ENCODE measurements around the gene PRKN.

The PRKN gene

DNA sequence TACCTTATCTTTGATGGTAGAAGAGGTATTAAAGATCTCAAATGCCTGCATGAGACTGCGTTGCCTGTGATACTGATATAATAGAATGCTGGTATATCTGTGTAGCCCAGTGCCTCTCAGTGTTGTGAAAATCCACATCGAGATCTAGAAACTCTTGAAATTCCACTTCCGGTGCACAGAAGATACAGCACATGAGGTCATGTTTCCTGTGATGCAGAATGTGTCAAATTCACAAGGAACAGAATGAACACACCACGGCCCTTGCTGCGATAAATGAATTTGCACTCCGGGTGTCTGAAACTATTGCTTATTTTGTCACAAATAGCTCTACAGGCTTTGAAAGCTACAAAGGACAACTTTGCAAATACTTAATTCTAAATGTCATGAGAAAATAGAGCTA lies 765.8 kb downstream of the PRKN start:
- DNase-seq (ENCODE audit: low read depth), result no peak

DNA sequence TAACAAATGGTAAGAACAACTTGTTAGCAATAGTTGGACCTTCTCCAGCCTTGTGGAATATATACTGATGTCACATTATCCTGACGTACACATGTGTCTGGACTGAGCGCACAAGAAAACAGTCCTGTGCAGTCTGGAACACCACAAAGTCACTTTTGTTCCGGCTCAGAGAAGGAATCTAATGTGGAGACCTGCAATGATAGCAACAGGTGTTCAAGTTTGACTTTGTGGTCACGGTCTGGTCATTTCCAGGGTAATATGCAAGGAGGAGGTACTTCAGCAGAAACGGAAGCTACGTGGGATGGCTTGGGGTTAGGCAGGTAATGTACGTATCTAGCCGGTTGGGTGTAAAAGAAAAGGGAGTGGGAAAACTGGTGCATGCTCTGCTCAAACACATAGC lies 766.5 kb downstream of the PRKN start:
- no peak for DNase-seq (ENCODE audit: low read depth)

DNA sequence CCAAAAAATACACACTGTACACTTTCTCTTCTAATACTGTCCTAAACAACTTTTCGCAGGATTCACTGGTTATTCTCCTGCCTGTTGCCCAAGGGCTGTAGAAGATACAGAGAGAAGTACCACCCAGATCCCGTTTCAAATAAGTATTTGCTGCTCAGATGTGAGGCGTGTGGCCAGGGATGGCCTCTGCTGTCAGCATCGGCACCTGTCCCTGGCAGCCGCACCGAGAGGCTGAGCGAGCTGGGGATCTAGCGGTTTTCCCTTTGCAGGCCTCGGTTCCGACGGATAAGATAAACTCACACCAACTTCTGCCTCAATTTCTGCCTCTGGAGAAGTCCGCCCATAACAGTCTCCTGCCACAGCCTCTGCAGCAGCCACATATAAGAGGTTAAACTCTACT lies 768.5 kb downstream of the PRKN start:
- DNase-seq (ENCODE audit: low read depth), result no peak

DNA sequence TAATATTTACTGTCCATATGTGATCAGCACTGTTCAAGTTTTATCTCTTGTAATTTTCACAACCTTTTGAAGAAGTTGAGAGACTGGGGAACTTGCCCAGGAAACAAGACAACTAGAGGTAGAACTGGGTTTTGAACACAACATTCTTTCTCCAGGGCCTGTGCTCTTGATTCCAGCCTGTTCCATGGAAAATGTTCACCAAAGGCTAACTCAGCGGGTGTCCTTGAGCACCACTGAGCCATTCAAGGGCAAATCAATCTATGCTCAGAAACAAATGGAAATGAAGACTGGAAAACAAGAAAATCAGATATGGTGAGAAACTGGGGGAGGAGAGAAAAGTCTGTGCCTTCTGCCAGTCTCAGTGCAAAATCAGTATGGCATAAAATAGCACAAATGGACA lies 771.5 kb downstream of the PRKN start:
- no peak for DNase-seq (ENCODE audit: low read depth)

DNA sequence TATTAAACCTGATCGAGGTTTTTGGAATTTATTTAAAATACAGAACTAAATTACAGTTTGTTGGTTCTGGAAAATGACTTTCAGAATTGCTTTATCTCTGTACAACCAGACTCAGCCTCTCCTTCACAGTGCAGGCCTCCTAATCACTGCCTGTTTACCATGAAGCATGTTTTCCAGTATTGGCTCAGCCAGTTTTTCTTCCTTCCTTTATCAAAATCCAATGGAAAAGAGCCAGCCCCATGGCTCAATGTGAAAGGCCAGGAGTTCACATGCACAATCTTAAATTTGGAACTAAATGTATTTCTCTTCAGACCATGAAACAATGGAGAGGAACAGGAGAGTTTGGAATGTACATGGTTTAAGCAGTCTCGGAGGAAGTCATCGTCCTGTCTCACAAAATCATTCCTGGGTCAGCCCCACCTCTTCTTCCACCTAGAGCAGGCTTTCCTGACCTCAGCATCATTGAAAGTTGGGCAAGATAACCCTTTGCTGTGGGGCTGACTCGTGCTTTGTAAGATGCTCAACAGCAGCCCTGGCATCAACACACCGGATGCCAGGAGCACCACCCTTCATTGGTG lies 772.8 kb downstream of the PRKN start:
- DNase-seq (ENCODE audit: low read depth), result no peak

DNA sequence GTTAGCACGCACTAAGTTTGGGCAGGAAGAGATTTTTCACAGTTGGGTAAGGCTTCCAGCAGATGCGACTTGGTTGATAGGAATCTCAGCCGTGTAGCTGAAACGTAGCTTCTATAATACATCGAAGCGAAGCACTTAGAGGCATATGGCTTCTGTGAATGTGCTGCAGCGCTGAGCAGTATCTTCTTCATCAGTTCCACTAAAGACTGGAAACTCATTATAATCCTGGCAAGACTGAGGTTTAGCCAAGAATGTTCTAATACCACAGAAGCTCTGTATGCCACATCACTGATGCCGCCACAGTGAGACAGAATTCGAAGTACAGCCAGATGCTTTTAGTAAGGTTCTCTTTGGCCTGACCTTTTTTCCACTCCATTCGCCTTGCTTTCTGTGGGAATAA lies 773.5 kb downstream of the PRKN start:
- DNase-seq (ENCODE audit: low read depth), result no peak

DNA sequence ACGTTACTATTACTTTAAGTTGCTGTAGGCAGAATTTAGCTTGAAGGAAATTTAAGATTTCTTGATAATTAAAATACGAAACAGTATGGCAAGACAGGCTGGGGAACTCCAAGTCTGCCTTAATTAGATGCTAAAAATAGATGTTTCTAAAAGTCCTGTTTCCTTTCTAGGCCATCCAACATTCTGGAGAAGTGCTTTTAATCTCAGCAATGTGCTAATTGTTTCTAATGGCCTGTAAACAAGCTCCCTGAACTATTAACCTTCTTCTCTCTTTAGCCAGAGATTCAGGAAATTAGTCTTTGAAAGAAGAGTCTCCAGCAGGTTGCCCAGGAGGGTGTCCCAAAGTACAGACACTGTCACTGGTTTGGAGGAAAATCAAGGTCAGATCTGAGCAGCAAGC lies 776.4 kb downstream of the PRKN start:
- DNase-seq (ENCODE audit: low read depth), result no peak

DNA sequence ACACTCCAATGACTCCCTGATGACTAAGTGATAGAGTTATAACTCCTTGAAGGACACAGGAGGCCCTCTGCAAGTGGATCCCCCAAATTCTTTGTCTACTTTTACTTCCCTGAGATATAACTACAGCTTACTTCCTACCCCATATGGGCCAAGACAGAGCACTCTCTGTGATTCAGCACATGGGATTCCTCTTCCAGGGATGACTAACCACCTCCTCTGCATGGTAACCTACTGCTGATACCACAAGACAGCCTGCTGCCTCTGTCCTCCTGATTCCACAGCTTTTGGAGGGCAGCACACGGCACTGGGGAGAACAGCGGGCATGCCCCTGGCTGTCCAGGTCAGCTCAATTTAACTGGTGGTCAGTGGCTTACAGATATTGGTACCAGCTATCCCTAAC lies 778.0 kb downstream of the PRKN start:
- peak; percentile 32 for DNase-seq (ENCODE audit: low read depth)

DNA sequence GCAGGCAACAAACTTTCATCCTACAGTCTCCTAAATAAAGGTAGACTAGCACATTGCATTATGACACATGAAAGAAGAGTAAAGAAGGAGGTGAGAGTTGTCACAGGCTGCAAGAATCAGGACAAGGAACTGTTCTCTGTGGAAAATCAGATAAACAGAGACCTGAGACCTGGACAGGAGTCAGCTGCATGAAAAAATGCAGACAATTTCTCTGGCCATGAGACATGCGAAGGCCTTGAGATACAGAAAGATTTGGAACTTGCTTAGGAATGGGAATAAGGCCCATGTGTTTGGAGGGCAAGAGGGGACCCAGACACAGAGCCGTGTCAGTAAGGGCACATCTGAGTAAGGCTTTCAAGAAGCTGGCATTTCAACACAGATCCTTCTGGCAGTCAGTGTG lies 779.1 kb downstream of the PRKN start:
- no peak for DNase-seq (ENCODE audit: low read depth)

DNA sequence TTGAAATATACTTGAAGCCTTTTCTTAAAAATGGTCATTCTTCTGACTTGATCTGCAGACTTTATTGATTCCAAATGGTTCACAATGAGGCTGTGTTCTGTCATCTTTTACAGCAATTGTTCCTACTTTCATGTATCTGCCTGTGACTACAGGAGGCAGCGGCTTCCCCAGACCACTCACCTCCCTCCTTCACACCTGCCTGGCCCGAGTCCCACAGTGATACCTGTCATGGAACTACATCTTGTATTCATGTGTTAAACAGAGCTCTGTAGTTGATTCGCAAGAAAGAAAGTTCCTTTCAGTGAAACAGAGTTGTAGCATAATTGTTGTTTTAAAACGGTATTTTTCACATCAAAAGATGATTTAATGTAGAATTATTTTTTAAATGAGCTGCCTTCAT lies 780.2 kb downstream of the PRKN start:
- no peak for DNase-seq (ENCODE audit: low read depth)

DNA sequence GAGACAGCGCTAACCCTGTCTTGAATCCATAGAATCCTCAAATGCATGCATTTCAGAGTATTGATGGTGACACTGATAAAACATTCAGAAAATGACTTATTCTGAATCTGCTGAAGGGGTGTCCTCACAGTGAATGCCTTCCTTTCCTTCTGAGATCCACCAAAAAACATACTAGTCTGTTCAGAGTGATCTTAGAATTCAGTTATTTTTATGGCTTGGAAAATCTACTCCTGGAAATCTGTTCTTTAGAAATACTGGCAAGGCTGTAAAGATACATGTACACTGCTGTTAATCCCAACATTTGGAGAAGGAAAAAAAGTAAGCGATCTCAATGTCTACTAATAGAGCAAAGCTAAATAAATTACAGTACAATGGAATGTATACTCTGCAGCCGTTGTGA lies 781.1 kb downstream of the PRKN start:
- DNase-seq (ENCODE audit: low read depth), result no peak

DNA sequence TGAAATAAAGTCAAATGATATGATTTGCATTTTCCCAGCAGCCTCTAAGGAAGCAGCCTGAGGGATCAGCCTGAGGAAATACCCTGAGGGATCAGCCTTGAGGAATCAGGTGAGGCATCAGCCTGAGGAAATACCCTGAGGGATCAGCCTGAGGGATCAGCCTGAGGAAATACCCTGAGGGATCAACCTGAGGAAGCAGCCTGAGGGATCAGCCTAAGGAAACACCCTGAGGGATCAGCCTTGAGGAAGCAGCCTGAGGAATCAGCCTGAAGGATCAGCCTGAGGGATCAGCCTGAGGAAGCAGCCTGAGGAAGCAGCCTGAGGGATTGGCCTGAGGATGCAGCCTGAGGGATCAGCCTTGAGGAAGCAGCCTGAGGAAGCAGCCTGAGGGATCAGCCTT lies 784.0 kb downstream of the PRKN start:
- no peak for DNase-seq (ENCODE audit: low read depth)

DNA sequence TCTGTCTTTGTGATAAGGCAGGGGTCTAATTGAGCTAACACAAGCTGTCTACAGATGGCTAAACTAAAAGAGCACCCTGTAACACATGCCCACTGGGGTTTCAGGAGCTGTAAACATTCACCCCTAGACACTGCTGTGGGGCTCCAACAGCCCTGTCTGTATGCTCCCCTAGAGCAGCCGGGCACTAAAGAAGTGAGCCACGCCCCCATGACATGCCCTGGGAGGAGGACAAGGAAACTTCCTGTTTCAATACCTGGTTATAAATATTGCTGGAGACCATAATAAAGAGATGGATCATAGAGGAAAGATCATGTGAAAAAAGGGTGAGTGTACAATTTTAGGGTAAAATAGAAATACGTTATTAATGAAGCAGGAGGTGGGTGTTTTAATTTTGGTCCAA lies 786.0 kb downstream of the PRKN start:
- no peak for DNase-seq (ENCODE audit: low read depth)

DNA sequence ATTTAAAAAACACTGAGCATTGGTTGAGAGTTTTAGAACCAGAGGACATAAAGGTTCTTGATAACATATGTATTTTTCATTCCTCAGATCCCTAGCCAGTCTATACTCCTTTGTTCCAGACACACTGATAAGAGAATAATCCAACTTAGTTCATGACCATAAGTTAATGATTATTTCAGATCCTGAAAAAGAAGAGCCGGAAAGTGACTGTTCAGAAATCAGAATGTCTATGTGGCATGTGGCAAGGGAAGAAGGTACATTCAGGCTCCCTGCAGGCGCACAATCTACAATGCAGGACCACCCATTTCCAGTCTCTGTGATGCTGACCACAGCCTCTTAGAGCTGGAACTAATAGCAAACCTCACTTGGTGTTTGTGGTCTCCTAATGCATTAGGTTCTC lies 787.0 kb downstream of the PRKN start:
- DNase-seq (ENCODE audit: low read depth), result no peak

DNA sequence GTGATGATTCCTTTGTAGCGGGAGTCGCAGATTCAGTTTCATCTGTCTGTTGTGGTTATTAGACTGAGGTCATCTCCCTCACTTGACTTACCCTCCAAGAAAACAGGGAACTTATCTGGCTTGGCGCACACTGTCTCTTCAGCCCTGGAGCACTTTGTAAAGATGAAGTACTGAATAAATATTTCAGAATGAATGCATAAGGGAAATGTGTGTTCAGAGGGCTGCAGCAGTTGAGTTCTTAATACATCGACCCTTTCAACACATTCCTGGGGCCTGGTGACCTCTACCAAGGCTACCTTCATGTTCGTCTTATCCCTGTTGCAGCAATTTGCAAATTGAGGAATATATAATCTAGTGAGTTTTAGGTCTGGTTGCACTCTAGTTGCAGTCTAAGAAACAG lies 801.2 kb downstream of the PRKN start:
- no peak for DNase-seq (ENCODE audit: low read depth)

DNA sequence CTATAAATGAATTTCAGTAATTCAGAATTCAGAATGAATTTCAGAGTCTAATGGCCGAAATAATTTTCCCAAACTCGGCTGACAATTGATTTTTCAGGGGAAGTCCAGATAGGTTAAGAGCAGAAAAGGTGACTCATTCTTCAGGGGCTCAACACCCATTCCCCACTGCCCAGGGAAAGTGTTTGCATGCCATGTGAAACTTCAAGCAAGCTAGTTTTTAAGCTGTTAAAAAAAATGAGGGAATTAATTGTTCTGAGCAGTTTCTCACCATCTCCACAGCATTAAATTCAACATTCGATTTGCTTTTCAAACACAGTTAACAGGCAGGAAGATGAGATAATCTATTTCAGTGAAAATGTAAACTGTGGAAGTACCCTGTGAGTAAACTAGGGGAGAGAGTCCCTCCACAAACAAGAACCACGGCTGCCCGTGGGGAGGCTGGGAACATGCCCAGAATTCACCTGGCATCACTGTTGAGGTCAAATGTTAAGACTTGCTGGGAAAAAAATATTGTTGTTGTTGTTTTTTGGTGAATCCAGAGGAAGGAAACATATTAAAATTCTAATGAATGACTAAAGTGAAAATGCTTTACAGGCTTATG lies 803.0 kb downstream of the PRKN start:
- DNase-seq (ENCODE audit: low read depth), result no peak

DNA sequence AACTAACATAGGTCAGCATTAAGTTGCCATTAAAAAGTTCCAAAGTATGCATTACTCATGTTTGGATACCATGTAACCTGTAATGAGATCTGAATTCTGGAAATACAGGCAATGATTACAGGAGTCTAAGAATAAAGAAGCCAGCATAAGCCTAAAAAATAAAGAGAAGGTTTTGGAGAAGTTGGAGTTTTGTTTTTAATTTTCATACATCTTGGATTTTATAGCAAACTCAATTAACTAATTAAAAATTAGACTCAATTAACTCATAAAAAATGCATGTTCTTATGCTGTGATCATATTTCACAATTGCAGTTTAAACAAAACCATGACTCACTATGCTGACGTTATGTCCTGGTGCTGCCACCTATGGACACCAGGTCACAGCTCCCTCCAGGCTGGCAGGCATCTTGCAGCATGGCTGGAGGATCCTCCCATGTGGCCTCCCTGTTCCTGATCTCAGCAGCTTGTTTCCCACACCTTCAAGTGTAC lies 804.9 kb downstream of the PRKN start:
- DNase-seq (ENCODE audit: low read depth), result no peak

DNA sequence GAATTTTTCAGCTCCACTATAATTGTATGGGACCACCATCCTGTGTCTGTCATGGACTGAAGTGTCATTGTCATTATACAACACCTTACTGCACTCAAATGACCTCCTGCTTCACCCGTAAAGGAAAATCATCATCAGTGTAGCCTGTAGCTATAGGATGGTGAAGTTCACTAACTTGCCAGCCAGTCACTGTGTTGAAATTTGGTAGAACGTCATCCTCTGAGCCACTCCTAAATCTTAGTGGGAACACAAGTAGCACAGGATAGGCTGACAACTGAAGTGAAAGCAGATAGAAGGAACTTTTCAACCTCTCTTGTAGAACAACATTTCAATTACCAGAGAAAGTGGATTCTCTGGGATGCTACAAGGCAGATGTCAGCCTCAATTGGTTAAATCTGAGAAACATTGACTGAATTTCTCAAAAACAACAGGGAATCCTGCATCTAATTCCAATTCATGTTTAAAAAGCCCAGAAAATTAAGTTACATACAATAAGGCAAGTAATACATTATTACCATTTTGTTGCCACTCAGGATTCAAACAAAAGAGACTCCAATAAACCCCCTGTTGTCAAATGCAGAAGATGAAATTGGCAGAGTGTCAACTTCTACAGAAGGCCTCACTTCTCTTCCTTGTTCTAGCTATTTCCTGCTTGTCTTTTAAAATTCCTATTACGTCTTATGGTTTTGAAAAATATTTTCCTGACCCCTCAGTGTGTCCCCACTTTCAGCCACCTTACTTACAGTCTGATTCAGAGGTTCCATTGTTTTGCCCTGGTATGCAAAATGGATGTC lies 805.8 kb downstream of the PRKN start:
- DNase-seq (ENCODE audit: low read depth), result no peak

DNA sequence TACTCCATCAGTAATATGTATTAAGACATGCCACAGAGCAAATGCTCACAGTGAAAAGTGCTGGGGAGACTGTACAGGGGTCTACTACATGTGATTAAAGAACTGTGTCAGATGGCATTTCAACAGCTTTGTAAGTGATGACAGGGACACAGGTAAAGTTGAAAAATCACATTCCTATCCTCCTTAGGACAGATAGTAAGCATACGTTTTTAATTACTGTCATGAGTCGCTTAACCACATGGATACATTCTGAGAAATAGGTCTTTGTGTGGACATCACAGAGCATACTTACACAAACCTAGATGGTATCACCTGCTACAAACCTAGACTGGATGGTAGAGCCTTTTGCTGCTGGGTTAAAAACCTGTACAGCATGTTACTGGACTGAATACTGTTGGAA lies 807.9 kb downstream of the PRKN start:
- no peak for DNase-seq (ENCODE audit: low read depth)

DNA sequence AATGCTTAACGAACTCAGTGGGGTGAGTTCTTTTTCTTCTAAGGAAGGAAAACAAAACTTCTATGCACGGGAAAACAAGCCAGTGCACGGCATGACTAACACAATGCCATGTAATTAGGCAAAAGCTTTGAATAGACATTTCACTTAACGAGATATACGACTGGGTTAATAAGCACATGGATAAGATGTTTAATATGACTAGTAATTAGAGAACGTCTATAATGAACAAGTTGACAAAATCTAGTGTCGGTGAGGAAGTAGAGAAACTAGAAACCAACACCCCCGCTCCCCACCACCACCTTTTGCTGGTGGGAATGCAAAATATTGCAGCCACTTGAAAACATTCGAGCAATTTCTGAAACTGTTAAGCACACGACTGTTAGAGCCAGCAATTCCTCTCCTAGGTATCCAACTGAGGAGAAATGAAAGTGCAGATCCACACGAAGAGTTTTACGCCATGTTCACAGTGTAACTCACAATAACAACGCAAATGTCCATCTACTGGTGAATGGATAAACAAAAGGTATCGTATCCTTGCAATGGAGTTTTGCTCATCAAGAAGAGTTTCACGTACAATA lies 808.8 kb downstream of the PRKN start:
- no peak for DNase-seq (ENCODE audit: low read depth)

DNA sequence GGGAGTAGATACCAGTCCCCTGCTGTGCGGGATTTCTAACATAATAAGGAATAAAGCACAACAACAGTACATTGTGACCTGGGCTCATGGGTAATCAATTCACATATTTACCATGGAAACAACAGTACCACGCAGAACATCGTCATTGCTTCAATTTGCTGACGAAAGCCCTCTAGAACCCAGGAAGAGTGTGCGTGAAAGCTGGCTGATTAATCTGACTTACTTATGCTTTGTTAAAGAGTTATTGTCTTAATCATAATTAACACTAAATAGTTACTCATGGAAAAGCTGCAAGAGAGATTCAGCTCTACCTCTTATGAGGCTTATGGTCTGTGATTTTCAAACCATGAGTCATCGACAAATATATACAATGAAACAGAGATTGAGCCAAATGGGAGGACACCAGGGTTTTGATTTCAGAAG lies 809.4 kb downstream of the PRKN start:
- no peak for DNase-seq (ENCODE audit: low read depth)

DNA sequence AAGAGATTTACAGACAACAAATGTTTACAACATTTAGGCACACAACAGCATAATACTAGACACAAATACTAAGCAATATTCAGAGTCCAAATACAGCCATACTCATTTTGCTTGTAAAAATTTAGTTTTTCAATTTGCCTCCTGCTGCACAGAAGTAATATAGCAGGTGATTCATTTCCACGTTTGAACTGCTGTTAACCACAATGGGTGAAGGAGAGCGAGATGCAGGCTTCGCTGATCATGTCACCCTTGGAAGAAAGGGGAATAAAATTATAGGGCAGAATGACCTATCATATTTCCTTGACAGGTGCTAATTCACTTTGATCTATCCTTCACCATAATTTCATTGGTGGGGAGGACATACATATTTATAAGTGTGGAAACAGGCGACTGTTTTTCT lies 809.9 kb downstream of the PRKN start:
- no peak for DNase-seq (ENCODE audit: low read depth)

DNA sequence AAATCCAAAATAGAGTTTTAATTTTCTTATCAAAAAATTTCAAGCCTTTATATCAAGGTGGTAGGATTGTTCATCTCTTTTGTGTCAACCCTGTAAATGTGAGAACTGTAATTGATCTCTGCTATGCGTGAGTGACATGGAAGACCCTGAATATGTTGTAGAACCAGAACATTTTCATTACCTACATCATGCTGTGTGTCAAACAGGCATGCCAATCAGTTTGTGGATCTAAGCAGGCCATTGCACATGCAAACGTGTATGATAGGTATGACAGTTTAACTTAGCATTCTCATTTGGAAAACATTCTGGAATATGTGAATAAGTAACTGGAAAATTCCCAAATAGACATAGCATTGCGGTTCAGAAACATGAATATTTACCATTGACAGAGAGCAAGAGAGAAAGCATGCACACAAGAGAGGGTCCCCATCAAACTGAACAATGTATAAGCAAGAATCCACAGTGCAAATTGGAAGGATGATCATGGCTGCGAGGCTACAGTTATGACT lies 812.1 kb downstream of the PRKN start:
- DNase-seq (ENCODE audit: low read depth), result no peak

All from non-pigmented ciliary epithelial cell (primary cell).